ENCODE measurements around the gene SPATC1L. TPM values are rescaled to one million over a fixed set of nuclear protein-coding genes. Genes with fewer than 3 reads are reported as not detected.
"Not testable (repeated sequence)": the region's sequence is repeated elsewhere in the genome, so short reads cannot be mapped to it uniquely, and the experiment has no call there.

Gene SPATC1L
- total RNA-seq, 1 donor from 2014 or later = 14.1 TPM

DNA sequence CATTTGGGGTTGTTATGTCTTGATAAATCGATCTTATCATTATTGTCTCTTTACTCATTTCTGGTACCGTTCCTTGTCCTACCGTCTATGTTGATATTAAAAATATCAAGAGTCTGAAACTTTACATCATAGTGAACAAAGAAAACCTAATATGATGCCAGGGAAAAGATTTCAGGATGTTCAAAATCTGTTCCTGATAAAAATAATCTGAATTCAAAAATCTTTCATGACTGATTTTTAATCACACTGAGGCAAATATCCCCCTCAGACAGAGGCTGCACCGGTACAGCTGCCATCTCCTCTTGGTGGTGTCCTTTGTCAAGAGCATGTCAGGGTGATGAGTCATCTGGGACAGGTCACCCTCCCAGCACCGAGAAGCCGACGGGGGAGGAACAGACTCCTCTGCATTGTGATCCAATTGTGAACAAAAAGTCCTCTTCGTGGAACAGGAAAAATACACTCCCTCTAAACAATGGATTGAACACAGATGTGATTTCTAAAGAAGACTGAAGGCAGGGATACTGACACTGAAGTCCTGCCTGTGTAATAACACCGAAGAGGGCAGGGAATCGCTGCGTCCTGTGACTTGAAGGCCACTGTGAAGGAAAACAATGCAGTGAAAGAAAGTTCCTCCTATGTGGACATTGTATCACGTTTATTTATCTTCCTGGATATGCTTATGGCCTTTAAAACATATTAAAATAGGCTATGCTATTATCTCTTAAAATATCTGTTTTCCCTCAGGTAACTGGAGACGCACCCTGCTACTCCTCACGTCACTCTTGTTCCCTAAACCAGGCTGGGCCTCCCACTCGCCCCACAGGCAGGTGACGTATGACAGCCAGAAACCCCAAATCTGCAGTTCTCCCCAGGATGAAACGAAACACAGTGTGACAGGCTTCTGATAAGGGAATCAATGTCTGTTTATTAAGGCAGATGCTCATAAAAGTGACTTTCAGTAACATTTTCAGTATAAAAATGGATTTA lies 4.3 kb upstream of the SPATC1L start:
- Mint-ChIP-seq H3K27me3 (ENCODE audit: low read depth) (no peaks in the 10 kb centered on the region), H3K27ac (ENCODE audit: unreplicated experiment) (peak overlapping the region; percentile 95), H3K4me3 (ENCODE audit: unreplicated experiment) (peak overlapping the region; percentile 31), H3K4me1 (ENCODE audit: low read depth) (peaks cover 50% of the 10 kb centered on the region), H3K36me3 (ENCODE audit: low read depth) (peaks cover 12% of the 10 kb centered on the region), H3K9me3 (ENCODE audit: low read depth) (no peaks in the 10 kb centered on the region)
- peak; percentile 55 for DNase-seq (ENCODE audit: low spot score)
- TF ChIP-seq, protein P1, sequence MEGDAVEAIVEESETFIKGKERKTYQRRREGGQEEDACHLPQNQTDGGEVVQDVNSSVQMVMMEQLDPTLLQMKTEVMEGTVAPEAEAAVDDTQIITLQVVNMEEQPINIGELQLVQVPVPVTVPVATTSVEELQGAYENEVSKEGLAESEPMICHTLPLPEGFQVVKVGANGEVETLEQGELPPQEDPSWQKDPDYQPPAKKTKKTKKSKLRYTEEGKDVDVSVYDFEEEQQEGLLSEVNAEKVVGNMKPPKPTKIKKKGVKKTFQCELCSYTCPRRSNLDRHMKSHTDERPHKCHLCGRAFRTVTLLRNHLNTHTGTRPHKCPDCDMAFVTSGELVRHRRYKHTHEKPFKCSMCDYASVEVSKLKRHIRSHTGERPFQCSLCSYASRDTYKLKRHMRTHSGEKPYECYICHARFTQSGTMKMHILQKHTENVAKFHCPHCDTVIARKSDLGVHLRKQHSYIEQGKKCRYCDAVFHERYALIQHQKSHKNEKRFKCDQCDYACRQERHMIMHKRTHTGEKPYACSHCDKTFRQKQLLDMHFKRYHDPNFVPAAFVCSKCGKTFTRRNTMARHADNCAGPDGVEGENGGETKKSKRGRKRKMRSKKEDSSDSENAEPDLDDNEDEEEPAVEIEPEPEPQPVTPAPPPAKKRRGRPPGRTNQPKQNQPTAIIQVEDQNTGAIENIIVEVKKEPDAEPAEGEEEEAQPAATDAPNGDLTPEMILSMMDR (IDR thresholded peaks at IDR 0.05) = no peak

DNA sequence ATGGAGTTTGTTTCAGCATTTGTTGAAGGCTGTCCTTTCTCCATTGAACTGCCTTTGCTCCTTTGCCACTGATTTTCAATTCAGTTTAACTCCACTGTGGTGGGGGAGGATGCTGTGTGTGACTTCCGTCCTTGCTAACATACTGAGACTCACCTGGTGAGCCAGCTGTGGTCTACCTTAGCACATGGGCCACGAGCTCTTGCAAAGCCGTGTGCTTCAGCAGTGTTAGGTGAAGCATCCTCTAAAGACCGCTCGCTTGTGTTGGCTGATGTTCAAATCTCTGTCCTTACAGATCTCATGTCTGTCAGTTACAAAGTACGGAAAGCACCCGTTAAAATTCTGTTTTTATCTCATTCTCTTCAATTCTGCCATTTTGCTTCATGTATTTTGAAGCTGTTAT lies 3.6 kb upstream of the SPATC1L start:
- Mint-ChIP-seq H3K4me3 (ENCODE audit: unreplicated experiment) (no peak overlapping the region), H3K4me1 (ENCODE audit: low read depth) (peaks cover 55% of the 10 kb centered on the region), H3K36me3 (ENCODE audit: low read depth) (peaks cover 10% of the 10 kb centered on the region), H3K27me3 (ENCODE audit: low read depth) (no peaks in the 10 kb centered on the region), H3K9me3 (ENCODE audit: low read depth) (no peaks in the 10 kb centered on the region), H3K27ac (ENCODE audit: unreplicated experiment) (peak overlapping the region; percentile 95)
- DNase-seq (ENCODE audit: low spot score) = no peak
- TF ChIP-seq, protein P1 (IDR thresholded peaks at IDR 0.05) = no peak

DNA sequence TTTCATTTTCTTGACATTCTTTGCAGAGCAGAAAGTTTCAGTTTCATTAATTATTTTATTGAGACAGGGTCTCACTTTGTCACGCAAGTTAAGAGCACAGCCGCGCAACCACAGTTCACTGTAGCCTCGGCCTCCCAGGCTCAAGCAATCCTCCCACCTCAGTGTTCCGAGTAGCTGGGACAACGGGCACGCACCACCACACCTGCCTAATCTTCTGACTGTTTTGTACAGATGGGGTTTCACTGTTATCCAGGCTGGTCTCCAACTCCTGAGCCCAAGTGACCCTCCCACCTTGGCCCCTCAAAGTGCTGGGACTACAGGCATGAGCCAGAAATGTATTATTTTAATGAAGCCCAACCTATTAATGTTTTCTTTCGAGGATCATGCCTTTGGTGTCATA lies 3.0 kb upstream of the SPATC1L start:
- no peak overlapping the region for H3K27ac Mint-ChIP-seq (ENCODE audit: unreplicated experiment)
- no peak for DNase-seq (ENCODE audit: low spot score)
- no peaks in the 10 kb centered on the region for H3K9me3 Mint-ChIP-seq (ENCODE audit: low read depth)
- H3K27me3 Mint-ChIP-seq (ENCODE audit: low read depth) = no peaks in the 10 kb centered on the region
- peaks cover 55% of the 10 kb centered on the region for H3K4me1 Mint-ChIP-seq (ENCODE audit: low read depth)
- no peak overlapping the region for H3K4me3 Mint-ChIP-seq (ENCODE audit: unreplicated experiment)
- H3K36me3 Mint-ChIP-seq (ENCODE audit: low read depth) = peaks cover 10% of the 10 kb centered on the region
- TF ChIP-seq, protein P1 (IDR thresholded peaks at IDR 0.05) = no peak

DNA sequence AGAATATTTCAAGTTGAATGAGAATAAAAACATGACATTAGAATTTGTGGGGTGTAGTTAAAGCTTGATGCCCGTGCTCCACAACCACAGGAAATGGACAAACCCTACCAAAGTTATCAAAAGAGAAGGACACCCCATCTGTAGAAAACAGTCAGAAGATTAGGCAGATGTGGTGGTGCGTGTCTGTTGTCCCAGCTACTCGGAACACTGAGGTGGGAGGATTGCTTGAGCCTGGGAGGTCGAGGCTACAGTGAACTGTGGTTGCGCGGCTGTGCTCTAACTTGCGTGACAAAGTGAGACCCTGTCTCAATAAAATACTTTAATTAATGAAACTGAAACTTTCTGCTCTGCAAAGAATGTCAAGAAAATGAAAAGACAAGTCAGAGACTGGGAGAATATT lies 1.5 kb upstream of the SPATC1L start:
- TF ChIP-seq, protein P1 (IDR thresholded peaks at IDR 0.05) = no peak
- Mint-ChIP-seq H3K36me3 (ENCODE audit: low read depth) (peaks cover 5% of the 10 kb centered on the region), H3K9me3 (ENCODE audit: low read depth) (no peaks in the 10 kb centered on the region), H3K4me3 (ENCODE audit: unreplicated experiment) (peak overlapping the region; percentile 87), H3K27me3 (ENCODE audit: low read depth) (no peaks in the 10 kb centered on the region), H3K4me1 (ENCODE audit: low read depth) (peaks cover 46% of the 10 kb centered on the region), H3K27ac (ENCODE audit: unreplicated experiment) (peak overlapping the region; percentile 98)
- no peak for DNase-seq (ENCODE audit: low spot score)

DNA sequence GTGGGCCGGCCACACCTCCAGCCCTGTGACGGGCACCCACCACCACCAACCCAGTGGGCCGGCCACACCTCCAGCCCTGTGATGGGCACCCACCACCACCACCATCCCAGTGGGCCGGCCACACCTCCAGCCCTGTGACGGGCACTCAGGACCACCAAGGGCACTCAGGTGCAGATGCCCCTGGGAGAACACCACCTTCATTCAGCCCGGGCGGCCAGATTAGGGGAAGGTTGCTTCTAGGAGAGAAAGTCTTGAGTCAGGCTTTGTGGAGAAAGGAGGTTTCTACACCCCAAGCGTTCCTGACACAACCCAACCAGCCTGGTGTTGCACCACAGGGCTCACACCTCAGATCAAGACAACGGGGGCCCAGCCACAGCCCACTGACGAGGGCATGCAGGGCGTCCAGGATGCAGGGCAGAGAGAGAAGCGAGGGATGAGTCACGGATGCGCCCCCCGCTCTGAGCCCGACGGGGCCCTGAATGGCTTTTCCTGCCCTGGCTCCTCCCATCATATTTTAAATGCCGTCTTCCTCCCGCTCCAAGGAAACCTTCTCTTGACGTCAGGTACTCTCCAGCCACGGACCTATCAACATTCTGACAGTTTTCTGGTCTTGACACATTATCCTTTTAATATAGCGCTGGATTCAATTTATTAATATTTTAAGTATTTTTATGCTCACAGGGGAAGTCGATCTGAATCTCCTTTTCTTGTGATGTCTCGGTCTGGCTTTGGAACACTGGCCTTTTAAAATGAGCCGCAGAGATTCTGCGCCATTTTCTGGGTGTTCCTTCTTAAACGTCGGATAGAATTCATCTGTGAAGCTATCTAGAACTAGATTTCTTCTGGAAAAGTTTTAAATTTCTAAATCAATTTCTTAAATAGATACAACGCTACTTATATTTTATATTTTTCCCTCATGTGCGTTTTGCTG lies 631 bp upstream of the SPATC1L start:
- TF ChIP-seq, protein P1 (IDR thresholded peaks at IDR 0.05) = no peak
- H3K4me1 Mint-ChIP-seq (ENCODE audit: low read depth) = peaks cover 41% of the 10 kb centered on the region
- no peaks in the 10 kb centered on the region for H3K27me3 Mint-ChIP-seq (ENCODE audit: low read depth)
- peaks cover 5% of the 10 kb centered on the region for H3K36me3 Mint-ChIP-seq (ENCODE audit: low read depth)
- peak overlapping the region; percentile 98 for H3K27ac Mint-ChIP-seq (ENCODE audit: unreplicated experiment)
- H3K9me3 Mint-ChIP-seq (ENCODE audit: low read depth) = no peaks in the 10 kb centered on the region
- peak overlapping the region; percentile 87 for H3K4me3 Mint-ChIP-seq (ENCODE audit: unreplicated experiment)
- DNase-seq (ENCODE audit: low spot score) = no peak

DNA sequence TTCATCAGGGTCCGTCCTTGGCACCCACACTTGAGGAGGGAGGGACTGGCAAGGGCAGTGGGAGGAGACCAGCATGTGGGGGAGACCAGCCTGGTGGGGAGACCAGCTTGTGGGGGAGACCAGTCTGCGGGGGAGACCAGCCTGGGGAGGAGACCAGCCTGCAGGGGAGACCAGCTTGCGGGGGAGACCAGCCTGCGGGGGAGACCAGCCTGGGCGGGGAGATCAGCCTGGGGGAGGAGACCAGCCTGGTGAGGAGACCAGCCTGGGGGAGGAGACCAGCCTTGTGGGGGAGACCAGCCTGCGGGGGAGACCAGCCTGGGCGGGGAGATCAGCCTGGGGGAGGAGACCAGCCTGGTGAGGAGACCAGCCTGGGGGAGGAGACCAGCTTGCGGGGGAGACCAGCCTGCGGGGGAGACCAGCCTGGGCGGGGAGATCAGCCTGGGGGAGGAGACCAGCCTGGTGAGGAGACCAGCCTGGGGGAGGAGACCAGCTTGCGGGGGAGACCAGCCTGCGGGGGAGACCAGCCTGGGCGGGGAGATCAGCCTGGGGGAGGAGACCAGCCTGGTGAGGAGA lies 836 bp downstream of the SPATC1L start:
- not testable (repeated sequence) for H3K27ac Mint-ChIP-seq (ENCODE audit: unreplicated experiment); H3K27me3 Mint-ChIP-seq (ENCODE audit: low read depth); H3K36me3 Mint-ChIP-seq (ENCODE audit: low read depth); H3K9me3 Mint-ChIP-seq (ENCODE audit: low read depth); DNase-seq (ENCODE audit: low spot score)
- H3K4me3 Mint-ChIP-seq (ENCODE audit: unreplicated experiment) = peak overlapping the region; percentile 86
- peaks cover 28% of the 10 kb centered on the region for H3K4me1 Mint-ChIP-seq (ENCODE audit: low read depth)

All from chondrocyte (in vitro differentiated cells).